Sigmoid colon (tissue), 3 donors: ENCODE results near the gene SULT1E1.

Experiments used
- POLR2A ChIP-seq, 2 donors: fragments of 450-650 bp; IDR thresholded peaks; one replicate each; pipeline ENCODE4 v1.6.1; 2016; ENCODE audit warnings: antibody characterized with exemption in 2 of 2, mild to moderate bottlenecking in 2 of 2, moderate library complexity in 2 of 2
- TF ChIP-seq, protein P1 (sequence below), 4 experiments: fragments of 450-650 bp in 3 of 4; fragments of 200-600 bp in 1 of 4; IDR thresholded peaks; one replicate each; pipeline ENCODE4 v1.5.1; 2016 to 2019; ENCODE audit warnings: antibody characterized with exemption in 4 of 4, mild to moderate bottlenecking in 3 of 4, moderate library complexity in 2 of 4

- TF ChIP-seq, protein P1, sequence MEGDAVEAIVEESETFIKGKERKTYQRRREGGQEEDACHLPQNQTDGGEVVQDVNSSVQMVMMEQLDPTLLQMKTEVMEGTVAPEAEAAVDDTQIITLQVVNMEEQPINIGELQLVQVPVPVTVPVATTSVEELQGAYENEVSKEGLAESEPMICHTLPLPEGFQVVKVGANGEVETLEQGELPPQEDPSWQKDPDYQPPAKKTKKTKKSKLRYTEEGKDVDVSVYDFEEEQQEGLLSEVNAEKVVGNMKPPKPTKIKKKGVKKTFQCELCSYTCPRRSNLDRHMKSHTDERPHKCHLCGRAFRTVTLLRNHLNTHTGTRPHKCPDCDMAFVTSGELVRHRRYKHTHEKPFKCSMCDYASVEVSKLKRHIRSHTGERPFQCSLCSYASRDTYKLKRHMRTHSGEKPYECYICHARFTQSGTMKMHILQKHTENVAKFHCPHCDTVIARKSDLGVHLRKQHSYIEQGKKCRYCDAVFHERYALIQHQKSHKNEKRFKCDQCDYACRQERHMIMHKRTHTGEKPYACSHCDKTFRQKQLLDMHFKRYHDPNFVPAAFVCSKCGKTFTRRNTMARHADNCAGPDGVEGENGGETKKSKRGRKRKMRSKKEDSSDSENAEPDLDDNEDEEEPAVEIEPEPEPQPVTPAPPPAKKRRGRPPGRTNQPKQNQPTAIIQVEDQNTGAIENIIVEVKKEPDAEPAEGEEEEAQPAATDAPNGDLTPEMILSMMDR (IDR thresholded peaks at IDR 0.05) = no peak
- TF ChIP-seq POLR2A (IDR thresholded peaks at IDR 0.05) = no peak
These were observed 17.5 kb upstream of the SULT1E1 start for GRCh38 chr4:69877453-69877852.
